Measurements from ENCODE around the gene NF2.

NF2 gene

GRCh38 chr22:29633514-29634312, 30.3 kb downstream of the NF2 start:
- DNase-seq: no peak

GRCh38 chr22:29634847-29635246, 31.4 kb downstream of the NF2 start:
- DNase-seq: no peak

GRCh38 chr22:29635734-29636357, 32.4 kb downstream of the NF2 start:
- DNase-seq: no peak

GRCh38 chr22:29636751-29637150, 33.3 kb downstream of the NF2 start:
- DNase-seq: no peak

DNA sequence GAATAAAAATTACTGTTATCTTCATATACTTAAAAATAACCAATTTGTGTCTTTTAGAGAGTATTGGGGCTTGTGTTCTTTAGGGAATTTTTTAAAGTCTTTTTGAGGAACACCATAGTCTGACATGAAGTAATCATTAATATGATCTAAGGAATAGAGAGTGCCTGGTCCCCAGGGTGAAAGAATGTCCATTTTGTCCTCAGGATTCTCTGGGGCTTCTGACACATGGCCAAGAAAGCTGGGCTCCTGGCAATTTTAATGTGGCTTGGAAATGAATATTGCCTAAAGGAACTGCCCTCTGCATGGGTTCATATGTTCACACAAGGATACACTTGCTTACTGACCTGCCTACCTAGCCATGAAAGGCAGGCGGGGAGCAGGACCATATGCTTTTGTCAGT, 33.7 kb downstream of the NF2 start:
- no peak for DNase-seq

DNA sequence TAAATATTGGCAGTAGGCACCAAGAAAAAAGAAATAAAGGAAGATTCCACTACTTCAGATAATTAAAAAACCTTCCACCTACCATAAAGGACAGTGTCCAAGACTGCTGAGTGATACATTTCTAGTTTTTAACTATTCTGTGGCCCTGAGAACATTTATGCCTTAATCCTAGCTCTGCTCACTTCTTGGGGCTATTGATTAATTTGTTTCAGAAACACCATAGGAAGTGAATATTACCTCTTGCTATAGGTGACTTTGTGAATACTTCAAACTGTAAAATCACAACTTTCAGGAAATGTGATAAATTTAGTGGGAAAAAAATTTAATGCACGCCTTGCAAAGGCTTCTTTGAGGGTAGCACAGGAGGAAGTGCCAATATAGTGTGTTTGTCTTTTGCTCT, 35.2 kb downstream of the NF2 start:
- no peak for DNase-seq

GRCh38 chr22:29639096-29639495, 35.7 kb downstream of the NF2 start:
- DNase-seq: no peak

DNA sequence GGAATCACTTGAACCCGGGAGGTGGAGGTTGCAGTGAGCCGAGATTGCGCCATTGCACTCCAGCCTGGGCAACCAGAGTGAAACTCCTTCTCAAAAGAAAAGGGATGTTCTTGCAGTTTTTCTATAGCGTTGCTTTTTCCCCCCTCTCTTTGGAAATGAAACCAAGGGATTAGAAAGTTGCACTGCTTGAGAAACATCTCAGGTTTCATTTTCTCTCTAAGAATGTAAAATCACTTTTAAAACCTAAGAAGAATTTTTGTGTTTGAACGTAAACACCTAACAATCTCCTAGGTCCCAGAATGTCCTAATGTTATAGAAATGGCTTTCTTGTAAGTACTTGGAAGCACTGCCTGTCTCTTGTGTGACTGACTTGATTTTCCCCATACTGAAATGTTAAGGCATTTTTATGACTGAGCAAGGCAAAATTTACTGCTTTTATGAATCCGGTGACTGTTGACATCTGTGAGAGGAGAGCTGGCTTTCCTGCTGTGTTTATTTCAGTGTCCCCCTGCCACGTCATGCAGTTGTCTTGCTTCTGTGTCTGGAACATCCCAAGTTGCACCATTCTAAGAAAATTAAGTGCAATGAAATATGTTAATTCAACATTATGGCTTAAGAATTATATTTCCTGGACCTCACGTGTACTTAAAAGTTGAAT, 37.7 kb downstream of the NF2 start:
- DNase-seq: no peak

DNA sequence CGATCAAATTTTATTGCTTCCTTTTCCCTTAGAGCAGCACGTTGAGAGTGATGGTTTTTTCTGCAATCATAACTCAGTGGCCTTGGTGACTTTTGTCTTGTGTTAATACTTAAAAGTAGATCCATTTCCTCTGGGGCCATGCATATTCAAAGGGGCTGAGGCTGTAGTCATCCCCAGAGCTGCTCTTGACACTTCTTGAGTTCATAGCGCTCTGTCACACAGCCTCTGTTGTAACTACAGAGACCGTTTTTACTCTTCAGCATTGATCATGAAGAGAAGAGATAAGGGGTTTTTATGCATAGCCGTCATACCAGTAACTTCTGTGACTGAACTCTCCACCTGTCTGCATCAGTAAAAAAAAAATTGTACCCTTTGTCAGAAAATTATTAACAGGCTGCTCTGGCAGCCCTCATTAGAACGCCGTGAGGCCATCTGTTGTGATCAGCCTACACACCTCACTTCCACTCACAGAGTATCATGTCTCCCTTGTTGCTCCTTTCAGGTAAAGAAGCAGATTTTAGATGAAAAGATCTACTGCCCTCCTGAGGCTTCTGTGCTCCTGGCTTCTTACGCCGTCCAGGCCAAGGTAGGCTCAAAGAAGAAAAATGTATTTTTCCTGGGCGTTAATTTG, 38.4 kb downstream of the NF2 start:
- DNase-seq: no peak

DNA sequence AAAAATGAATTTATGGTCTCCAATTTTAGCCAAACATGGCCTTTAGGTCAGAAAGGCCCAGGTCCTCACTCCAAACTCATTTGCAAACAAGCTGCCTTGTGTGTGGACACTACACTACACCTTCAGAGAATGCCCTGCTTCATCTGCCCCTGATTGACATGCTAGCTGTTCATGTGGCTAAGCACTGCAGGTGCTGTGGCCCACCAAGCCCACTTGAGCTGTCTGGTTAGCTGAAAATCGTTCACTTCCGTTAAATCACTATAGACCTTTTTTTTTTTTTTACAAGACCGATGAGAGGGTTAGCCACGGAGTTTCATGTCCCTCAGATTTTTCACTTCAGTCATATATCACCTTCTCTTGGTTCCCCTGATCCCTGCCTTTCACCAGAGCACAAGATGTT, 39.3 kb downstream of the NF2 start:
- no peak for DNase-seq

DNA sequence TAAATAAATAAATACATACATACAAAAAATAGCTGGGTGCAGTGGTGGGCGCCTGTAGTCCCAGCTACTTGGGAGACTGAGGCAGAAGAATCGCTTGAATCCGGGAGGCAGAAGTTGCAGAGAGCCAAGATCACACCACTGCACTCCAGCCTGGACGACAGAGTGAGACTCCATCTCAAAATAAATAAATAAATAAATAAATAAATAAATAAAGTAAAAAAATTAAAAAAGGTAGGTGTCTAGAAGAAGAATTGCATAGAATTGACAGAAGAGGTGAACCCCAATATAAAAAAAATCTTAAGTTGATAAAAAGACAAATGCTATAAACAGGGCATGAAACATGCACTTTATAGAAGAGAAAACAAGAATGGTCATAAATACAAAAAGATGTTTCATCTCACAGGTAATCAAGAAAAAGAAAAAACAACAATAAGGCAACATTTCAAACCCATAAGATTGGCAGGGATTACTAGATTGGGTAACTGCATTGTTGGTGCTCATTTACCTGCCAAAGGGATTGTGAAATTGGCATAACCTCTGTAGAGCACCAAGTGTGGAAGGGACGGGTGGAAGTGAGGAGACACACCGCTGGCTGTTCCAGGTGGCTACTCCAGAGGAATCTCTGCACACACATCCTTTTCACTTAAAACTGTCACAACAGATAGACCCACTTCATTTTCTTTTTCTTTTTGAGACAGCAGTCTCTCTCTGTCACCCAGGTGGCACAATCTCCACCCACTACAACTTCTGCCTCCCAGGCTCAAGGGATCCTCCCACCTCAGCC, 44.7 kb downstream of the NF2 start:
- DNase-seq: no peak

DNA sequence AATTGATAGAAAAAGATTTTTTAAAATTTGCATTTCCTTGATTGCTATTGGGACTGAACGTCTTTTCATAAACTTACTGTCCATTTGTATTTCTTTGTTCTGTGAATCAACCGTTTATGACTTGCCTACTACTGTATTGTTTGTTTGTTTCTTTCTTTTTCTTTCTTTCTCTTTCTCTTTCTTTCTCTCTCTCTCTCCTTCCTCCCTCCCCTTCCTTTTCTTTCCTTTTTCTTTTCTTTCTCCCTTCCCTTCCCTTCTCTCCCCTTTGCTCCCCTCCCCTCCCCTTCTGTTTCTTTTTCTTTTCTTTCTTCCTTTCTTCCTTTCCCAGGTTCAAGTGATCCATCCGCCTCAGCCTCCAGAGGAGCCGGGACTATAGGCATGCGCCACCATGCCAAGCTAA, 46.9 kb downstream of the NF2 start:
- DNase-seq: no peak

GRCh38 chr22:29651652-29652051, 48.2 kb downstream of the NF2 start:
- DNase-seq: no peak

DNA sequence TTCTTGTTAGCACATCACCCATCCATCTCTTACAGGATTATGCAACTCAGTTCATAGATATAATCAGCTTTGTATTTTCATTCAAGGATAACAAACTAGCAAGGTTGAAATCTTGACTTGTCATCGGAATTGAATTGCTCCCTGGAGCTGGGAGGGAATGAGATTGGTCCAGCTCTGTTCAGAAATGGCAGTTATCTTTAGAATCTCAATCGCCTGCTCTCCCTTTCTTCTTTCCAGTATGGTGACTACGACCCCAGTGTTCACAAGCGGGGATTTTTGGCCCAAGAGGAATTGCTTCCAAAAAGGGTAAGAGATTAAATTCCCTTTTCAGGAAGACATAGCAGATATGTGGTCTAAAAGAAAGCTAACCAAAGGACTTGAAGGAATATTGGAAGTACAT, 51.0 kb downstream of the NF2 start:
- no peak for DNase-seq

GRCh38 chr22:29654882-29655281, 51.4 kb downstream of the NF2 start:
- no peak for DNase-seq

DNA sequence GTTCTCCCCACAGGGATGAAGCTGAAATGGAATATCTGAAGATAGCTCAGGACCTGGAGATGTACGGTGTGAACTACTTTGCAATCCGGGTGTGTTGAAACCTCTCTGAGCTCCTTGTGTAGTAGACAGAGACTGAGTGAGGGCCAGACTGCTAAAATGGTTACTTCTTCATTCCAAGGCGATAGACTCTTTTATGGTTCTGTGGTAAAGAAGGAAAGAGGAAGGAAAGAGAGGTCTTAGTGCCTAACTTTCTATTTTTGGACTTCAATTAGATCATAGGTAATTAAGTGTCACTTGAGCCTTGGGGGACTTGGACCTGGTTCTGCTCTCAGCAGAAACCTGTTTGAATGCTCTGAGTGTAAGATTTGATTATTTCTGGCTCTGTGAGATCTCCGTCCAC, 54.7 kb downstream of the NF2 start:
- DNase-seq: no peak

GRCh38 chr22:29660021-29660420, 56.6 kb downstream of the NF2 start:
- DNase-seq: no peak

- no peak for DNase-seq
These were observed 57.9 kb downstream of the NF2 start for GRCh38 chr22:29661336-29661735.

DNA sequence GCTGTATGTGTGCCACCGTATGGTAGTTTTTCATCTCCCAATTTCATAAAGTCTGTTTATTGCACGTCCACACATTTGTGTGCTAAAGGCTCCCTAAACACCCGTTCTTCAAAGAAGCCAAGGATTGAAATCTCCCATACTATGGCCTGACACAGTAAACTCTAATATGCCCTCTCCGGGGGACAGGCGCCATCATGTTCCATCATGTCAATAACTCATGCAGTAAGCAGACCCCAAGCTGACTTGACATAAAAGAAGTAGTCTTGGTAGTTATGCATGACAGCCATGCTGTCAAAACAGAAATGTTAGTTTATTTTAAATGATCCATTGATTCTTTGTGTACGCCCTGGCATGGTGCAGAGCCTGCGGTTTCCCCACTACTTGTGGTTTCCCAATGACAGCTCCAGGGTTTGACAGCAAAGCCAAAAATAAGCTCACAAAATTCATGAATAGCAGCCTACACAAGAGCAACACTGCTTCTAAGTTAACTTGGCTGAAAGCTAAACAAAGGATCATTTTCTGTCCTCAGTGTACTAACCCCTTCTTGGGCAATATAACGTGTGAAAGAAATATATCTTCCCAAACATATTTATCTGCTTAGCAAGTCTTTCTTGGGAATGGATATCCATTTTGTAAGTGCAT, 59.9 kb downstream of the NF2 start:
- no peak for DNase-seq

- DNase-seq: no peak
These were observed 62.1 kb downstream of the NF2 start for GRCh38 chr22:29665486-29665885.

GRCh38 chr22:29668673-29669072, 65.2 kb downstream of the NF2 start:
- DNase-seq: no peak

GRCh38 chr22:29670626-29671025, 67.2 kb downstream of the NF2 start:
- no peak for DNase-seq
